DMS79 treated with DMSO at 0.1 percent for 48 hours (cell line): ENCODE data around the gene ALG1.
"Not testable (repeated sequence)": the region's sequence is repeated elsewhere in the genome, so short reads cannot be mapped to it uniquely, and the experiment has no call there.

Source experiments
- DNase-seq: peaks from one replicate; lab custom pipeline; 2025; lab: John Stamatoyannopoulos, UW

Gene ALG1

DNA sequence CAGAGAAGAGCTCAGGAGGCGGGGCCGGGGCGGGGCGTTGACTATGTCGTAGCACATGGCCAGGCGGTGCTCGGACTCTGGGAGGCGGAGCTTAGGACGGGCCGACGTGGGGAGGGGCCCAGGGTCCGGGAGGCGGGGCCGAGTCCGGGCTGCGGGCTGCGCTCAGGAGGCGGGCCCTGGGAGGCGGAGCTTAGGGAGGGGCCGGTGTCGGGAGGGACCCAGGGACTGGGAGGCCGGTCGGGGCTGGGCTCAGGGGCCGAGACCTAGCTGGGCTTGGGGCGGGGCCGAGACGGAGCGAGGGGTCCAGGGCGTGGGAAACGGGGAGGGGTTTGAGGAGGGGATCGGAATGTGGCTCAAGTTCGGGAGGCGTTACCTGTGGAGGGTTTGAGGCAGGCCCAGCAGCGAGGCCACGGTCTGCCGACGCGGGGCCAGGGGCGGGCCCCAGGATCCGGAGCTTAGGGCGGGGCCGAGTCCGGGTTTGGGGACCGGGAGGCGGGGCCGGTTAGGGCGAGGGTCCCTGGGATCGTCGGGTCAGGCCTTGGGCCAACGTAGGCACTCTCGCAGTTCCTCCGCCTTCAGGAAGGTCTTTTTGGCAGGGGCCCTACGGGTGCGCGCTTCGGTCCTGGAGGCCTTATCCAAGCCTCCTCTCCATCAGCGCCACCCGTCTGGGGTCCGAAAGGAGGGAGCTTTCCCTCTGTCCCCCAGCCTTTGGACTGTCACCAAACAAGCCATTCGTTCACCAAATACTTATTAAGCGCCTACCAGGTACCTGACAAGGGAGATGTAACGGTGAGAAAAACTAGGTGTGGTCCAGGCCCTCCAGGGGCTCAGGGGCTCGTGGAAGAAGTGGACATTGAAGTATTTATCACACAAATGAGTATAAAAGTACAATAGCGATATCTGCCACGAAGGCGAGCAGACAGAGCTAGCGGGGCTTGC lies 26.8 kb downstream of the ALG1 start:
- peak; percentile 44 for DNase-seq

DNA sequence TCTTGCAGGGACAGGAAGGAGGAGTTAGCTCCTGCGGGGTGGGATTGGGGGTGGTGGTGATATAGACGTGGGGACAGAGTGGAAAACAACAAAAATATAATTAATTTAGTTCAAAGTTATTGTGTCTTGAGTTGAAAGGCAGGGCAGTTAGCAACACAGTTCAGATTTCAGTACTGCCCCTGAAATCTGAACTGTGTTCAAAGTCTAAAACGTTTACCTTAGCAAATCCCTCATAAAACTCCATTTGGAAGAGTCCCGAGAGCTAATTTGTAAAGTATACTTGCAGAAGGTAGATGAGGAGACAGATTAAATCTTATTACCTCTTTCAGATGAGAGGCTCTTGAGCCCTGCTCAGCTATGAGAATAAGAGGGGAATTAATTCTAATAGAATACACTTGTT lies 27.5 kb downstream of the ALG1 start:
- peak; percentile 67 for DNase-seq

DNA sequence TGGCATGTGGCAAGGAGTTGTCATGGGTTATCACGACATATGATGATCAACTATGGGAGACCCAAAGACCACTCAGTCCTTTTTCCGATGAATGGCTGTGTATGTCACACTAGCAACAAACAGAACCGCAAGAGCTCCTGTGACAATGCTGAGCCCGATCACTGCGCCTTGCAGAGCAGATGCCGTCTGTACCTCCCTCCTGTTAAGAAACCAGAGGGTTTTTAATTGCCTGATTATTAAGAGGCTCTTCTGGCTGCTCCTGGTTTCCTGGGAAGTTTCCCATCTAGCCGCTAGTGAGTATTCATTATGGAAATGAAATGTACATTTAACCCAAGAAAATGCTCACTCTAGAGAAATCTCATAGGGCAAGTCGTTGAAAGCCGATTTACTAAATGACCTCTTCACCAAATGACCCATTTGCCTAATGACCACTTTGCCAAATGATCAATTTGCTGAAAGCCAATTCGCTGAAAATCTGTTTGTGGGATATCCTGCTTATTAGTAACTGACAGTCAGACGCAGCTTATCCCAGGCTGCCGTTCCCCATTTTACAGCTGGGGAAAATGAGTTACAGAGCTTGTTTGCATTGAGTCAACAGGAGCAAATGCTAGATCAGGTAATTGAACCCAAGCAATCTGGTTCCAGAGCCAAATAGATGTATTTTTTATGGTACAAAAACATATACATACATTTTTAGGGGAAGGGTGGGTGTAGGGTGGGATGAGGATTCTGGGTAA lies 31.8 kb downstream of the ALG1 start:
- DNase-seq, result peak; percentile 65

DNA sequence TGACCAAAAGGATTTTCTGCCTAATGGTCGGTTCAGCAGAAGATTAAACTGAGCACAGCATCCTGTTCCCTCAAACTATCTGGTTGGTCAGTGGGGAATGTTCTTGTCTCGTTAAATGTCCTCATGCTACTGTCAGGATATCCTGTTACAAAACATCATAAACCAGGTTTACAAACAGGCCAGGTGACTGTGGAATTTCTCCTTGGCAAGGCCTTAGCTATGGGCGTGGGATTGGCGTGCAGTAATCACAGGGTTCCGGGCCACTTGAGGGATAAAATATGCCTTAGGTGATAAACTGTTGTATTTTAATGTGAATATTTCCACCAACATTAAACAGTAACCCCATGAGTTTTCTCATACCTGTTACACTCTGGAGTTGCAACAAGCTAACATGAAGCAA lies 33.4 kb downstream of the ALG1 start:
- peak; percentile 37 for DNase-seq

DNA sequence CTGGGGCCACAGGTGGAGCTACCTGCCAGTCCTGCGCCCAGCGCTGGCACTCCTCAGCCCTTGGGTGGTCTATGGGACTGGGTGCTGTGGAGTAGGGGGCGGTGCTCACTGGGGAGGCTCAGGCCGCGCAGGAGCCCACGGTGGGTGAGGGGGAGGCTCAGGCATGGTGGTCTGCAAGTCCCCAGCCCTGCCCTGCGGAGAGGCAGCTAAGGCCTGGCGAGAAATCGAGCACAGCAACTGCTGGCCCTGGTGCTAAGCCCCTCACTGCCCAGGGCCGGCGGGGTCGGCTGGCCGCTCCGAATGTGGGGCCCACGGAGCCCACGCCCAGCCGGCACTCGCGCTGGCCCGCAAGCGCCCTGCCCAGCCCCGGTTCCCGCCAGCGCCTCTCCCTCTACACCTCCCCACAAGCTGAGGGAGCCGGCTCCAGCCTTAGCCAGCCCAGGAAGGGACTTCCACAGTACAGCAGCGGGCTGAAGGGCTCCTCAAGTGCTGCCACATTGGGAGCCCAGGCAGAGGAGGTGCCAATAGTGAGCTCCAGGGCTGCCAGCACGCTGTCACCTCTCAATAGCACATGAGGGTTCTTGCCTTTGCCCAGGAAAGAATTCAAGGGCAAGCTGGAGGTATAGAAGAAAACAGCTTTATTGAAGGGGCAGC lies 37.0 kb downstream of the ALG1 start:
- no peak for DNase-seq

DNA sequence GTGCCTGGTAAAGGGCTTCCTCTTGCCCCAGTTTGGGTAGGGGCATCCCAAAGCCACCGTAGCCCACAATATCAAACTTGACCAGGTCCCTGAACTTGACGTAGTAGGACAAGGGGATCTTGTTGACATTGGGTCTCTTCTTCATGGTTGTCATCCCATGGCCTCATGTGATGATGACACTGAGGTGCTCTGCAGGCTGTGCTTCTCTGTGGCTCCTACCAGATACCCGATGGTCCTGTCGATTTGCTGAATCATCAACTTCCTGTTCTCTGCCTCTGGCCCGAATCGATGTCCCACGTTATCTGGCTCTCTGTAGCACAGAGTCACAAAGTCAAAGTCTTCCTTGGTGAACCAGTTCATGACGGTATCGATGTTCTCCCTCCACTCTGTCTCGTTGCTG lies 39.3 kb downstream of the ALG1 start:
- DNase-seq, result not testable (repeated sequence)

DNA sequence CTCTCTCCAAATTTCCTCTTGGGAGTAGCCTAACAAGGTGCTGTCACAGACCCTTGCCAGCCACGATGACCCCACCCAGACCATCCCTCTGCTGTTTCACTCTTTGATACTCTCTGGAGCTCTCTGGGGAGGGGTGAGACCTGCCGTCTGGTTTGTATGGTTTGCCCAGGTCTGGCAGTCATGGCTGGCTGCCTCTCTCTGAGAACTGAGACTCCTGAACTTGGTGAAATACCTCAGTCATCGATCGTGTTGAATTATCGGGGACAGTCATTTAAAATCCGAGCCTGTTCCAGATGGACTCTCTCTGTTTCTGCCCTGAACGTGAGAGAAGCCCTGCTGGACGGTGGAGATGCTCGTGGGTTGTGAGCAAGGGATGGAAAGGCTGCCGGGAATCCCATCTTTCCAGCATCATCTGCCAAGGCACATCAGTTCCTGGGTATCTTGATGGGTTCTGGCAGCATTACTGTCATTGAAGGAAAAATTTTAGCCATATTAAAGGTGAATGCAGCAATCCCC lies 45.2 kb downstream of the ALG1 start:
- peak; percentile 30 for DNase-seq

DNA sequence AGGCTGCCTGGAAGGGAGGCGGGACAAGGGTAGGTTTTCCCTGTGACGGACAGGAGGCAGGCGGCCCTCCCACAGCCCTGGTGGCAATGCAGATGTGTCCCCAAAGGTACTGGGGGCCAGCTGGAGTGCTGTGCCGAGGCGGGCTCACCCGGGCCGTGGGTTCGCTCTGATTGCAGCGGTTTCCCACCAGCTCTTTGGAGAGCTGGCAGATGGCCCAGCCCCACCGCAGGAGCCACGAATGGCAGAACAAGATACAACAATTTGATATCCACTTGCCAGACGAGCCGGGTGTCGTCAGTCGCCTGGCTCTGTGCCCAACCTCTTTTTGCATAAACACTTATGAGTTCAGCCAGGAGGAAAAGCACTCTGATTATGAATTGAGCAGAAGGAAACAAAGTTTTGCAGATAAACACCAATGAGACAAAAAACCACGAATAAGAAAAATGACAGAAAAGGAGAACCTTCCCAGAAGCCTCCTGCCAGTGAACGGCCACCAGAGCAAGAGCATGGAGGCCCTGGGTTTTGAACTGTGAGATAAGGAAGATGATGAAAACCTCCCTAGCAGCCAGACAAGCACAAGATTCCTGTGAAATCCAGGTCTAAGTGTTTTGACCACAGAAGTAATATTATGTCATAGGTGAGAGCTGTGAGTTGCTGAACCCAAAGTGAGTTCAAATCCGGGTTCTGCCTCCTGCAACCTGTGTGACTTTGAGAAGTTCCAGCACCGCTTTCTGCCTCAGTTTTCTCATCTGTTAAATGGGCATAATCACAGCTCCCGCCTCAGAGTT lies 45.9 kb downstream of the ALG1 start:
- peak; percentile 84 for DNase-seq

DNA sequence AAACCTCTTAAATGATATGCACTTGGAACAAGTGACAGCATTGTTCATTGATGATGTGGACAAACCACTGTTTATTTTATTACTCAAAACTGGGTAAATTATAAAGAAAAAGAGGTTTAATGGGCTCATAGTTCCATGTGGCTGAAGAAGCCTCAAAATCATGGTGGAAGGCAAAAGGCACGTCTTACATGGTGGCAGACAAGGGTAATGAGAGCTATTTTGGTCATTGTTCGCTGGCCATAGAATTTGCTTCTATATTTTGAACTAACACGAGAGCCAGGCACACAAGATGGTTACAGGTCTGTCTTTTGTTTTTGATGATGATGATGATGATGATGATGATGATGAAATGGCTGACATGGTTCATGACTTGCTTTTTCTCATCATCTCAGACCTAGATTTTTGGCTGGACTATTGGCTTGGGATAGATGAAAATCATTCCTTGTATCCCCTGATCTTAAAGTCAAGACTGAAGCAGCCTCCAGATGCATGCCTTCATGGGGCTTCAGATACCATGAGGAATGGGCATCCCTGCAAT lies 59.9 kb downstream of the ALG1 start:
- not testable (repeated sequence) for DNase-seq

DNA sequence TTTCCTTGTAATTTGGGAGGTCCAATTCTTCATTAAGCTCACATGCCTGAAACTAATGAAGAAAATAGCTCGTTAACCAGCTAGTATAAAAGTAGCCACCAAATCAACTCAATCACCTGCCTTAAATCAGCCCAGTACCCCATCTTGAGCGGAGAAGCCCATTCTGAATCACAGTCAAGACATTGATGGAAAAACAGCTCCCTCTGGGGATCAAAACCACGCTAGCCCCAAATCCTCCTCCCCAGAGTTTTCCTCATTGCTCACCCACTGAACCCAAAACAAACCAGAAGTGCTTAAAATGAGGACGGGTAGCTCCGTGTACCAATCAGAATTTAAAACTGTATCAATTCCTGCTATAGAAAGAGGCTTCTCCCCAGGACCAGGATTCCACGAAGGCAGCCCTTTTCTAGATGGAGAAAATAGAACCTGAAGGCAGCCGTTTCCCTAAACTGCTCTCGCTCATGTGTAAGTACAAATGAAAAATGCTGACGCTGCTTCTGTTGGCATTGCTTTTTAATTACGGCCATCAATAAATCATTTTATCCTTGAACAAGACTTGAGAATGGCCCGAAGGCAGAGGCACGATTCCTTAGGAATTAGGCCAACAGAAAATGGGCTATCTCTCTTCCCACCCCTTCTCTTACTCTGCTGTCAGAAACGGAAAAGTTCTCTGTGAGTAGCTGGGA lies 61.4 kb downstream of the ALG1 start:
- not testable (repeated sequence) for DNase-seq

DNA sequence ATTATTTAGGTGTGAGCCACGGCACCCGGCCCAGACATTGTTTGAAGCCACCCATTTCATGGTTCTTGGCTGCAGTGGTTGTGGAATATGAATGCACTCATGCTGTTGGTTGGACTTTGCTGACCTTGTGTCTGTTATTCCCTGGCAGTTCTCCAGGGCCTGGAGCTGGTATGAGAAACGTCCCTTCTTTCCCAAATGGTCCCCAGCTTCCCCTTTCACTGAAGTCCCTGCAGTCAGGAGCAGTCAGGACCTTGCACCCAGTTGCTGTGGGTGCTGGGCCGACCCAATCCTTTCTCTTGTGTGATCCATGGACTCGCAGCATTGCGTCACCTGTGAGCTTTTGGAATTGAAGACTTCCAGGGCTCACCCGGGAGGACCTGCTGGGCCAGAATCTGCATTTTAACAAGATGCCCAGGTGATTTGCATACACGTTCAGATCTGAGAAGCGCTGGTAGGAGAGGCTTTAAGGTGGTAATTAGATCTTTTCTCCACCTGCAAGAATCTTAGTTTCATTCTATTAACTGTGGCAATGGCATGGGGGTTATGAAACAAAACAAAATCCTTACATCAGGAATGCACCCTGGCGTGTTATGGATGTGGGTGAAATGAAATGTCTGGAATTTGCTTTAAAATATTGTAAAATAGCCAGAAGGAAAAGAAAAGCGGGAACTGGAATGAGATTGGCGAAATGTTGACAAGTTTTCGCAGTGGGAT lies 63.3 kb downstream of the ALG1 start:
- DNase-seq, result not testable (repeated sequence)
